ENCODE results near the gene RERE.

The RERE gene

DNA sequence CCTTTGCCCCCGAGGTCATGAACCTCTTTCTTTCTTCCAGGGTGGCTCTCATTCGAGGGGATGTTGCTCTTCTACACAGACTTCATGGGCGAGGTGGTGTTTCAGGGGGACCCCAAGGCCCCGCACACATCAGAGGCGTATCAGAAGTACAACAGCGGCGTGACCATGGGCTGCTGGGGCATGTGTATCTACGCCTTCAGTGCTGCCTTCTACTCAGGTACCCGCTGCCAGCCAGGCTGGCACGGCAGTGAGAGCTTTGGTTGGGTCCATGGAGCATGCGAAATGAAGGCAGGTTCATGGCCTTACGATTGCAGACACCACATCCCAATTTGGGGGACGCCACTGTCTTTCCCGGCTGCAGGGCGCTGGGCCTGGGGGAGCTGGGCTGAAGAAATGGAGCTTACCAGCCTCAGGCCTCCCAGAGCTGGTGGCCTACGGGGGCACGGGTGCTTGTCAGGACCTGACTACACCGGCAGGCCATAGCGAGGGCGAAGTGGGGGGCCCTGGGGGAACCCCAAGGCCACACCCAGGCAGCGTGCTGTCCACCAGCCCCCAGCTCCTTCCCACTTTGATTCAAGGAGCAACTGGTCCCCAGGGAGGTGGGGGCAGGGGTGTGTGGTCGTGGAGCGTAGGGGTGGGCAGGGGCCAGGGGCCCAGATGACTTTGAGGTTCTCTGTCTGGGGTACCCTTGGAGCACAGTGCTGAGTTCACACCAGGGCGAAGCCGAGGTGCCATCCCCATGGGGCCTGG is 479.5 kb downstream of the RERE start:
- no peak for DNase-seq

DNA sequence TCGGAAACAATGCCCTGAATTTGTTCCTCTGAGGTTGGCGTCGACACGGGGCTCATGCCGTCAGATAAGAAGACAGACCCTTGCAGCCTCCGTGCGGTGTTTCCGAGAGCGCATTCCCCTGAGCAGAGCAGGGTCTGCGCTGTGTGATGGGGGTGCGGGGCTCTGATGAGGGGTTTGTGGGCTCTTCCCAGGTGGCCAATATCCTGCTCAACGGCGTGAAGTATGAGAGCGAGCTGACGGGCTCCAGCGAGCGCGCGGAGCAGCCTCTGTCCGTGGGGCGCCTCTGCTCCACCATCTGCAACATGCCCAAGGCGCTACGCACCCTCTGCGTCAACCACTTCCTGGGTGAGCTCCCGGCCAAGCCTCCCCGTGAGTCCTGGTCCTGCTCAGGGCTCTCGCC is 482.2 kb downstream of the RERE start:
- no peak for DNase-seq

DNA sequence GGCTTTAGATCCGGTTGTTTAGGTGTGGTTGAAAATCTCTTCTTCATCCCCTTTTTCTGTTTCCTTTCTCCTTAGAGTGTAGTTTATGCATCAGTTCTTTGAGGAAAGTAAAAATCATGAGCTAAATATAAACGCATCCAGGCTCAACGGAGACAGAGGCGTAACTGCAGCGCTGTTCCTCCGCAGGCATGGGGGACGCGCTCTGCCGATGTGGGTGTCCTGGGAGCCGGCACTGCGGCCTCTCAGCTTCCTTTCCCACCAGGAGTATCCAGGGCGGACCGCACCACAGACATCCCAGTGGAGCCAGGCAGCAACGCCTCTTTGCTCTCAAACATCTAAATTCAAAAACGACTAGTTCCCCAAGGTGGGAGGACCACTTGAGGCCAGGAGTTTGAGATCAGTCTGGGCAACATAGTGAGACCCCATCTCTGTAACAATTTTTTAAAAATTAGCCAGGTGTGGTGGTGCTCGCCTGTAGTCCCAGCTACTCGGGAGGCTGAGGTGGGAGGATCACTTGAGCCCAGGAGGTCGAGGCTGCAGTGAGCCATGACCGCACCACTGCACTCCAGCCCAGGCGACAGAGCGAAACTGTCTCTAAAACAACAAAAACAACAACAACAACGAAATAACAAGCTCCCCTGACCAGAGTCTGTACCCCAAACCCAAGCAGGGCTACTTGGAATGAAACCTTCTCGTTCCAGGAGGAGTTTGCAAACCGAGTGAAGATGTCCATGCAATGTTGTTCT is 483.2 kb downstream of the RERE start:
- no peak for DNase-seq

DNA sequence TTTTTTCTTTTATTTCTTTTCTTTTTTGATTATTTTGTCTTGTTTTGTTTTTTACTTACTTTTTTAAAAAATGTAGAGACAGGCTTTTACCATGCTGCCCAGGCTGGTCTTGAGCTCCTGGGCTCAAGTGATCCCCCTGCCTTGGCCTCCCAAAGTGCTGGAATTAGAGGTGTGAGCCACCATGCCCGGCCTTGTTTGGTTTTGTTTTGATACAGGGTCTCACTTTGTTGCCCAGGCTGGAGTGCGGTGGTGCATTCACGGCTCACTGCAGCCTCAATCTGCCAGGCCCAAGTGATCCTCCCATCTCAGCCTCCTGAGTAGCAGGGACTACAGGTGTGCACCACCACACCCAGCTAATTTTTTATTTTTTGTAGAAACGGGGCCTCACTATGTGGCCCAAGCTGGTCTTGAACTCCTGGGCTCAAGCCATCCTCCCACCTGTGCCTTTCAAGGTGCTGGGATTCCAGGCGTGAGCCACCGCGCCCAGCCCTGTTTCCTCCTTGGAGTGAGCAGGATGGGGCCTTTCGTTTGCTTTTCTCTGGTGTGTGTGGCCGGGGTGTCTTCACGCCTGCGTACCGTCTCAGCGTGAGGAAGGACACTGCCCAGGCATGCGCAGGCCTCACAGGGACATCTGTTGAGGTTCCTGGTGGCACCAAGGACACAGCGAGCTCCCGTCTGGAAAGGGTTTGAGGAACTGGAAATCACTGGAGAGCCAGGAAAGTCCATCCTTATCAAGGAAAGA is 484.0 kb downstream of the RERE start:
- DNase-seq, result no peak

DNA sequence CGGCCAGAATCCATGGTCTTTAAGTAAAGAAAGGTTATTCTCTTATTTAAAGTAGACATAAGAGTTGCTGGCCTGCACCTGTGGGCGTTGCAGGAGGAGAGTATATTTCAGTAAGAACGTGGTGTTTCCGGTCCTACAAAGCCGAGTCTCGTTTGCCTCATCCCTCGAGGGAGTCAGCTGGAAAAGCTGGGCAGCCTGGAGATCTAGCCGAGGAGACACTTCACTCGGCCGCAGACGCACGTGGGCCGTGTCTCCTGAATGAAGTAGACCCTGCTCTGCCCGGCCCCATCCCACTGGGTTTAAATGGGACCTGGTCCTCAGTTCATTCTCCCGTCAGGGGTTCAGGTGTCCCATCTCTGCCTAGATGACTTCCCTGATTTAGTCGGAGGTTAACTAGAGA is 484.6 kb downstream of the RERE start:
- DNase-seq, result no peak

DNA sequence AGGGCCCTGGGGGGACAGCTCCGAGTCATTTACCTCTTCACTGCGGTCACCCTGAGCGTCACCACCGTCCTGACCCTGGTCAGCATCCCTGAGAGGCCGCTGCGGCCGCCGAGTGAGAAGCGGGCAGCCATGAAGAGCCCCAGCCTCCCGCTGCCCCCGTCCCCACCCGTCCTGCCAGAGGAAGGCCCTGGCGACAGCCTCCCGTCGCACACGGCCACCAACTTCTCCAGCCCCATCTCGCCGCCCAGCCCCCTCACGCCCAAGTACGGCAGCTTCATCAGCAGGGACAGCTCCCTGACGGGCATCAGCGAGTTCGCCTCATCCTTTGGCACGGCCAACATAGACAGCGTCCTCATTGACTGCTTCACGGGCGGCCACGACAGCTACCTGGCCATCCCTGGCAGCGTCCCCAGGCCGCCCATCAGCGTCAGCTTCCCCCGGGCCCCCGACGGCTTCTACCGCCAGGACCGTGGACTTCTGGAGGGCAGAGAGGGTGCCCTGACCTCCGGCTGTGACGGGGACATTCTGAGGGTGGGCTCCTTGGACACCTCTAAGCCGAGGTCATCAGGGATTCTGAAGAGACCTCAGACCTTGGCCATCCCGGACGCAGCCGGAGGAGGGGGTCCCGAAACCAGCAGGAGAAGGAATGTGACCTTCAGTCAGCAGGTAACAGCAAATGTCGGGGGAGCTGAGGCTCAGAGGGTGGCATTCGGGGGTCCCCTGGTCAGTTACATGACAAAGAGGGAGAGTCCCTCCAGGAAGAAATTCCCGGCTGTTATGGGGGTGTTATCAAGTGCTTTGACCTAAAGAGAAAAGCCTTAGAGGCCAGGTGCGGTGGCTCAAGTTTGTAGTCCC is 486.9 kb downstream of the RERE start:
- no peak for DNase-seq

DNA sequence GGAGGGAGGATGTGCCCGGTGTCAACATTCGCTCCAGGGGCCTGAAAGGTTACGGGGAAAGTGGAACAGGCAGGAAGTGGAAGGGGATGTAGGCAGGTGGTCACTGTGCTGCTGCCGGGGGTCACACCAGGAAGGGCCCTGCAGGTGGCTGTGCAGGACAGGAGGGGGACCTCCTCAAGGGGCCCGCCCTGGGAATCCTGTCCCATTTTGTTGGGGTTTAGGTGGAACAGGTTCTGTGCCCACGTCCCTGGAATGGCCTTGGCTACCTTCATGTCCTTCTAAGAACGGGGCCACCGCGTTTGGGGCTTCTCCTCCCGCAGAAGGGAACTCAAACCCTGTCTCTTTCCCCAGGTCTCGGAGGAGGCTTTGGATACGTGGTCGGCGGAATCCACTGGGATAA is 487.6 kb downstream of the RERE start:
- no peak for DNase-seq

DNA sequence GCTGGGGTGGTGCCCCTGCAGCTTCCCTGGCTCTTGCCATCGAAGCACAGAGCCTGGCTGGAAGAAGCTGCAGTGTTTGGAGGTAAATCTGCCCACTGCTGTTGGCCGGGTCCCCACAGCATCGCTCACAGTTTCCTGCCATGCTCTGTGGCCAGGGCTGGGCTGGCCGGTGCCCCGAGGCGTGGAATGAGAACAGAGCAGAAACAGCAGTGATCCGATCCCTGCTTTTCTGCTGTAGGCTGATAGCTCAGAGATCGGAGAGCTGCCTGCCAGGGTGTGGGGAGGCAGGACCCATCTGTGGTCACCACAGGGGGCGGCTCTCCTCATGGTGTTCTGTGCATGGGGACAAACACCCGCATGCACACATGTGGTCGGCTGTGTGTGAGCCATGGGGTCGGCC is 488.0 kb downstream of the RERE start:
- no peak for DNase-seq

DNA sequence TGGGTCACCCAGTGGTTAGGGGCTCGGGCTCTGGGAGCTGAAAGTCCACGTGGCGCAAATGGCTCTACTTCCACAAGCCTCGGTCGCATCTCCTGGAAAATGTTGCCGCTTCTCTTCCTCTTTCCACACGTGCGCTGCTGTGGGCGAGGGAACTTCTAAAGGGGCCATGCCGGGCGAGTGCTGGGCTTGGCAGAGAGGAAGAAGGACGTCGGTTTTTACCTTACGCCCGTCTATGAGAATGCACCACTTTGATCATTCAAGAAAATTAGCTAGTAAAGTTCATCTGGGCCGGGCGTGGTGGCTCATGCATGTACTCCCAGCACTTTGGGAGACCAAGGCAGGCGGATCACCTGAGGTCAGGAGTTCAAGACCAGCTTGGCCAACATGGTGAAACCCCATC is 489.2 kb downstream of the RERE start:
- no peak for DNase-seq

DNA sequence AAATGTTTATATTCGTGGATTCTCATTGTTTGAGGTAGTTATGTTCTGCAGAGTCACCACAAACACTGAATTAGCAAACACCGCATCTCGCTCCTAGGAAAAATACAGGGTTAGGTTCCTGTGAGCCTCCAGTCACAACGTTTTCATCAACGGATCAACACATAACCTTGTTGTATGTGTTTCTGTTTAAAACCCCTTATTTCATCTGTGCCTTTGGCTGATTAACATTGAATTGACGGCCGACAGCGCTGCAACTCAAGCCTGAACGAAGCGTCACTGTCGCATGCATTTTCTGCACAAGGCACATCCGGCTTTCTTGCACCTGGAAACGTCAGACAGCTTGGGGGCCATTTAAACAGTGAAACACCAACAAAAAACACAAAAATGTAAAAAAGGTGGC is 491.2 kb downstream of the RERE start:
- DNase-seq, result no peak

DNA sequence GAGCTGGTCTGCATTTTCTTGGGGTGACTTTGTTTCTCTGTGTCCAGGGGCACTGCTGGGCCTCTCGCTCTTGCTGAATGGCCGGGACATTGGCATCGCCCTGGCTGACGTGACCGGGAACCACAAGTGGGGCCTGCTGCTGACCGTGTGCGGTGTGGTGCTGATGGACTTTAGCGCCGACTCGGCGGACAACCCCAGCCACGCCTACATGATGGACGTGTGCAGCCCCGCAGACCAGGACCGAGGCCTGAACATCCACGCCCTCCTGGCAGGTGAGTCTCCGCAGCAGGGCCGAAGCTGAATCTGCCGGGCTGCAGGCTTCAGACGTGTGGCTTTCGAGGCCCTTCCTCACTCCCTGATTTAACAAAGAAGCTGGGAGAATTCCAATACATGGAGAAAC is 491.7 kb downstream of the RERE start:
- DNase-seq, result no peak

DNA sequence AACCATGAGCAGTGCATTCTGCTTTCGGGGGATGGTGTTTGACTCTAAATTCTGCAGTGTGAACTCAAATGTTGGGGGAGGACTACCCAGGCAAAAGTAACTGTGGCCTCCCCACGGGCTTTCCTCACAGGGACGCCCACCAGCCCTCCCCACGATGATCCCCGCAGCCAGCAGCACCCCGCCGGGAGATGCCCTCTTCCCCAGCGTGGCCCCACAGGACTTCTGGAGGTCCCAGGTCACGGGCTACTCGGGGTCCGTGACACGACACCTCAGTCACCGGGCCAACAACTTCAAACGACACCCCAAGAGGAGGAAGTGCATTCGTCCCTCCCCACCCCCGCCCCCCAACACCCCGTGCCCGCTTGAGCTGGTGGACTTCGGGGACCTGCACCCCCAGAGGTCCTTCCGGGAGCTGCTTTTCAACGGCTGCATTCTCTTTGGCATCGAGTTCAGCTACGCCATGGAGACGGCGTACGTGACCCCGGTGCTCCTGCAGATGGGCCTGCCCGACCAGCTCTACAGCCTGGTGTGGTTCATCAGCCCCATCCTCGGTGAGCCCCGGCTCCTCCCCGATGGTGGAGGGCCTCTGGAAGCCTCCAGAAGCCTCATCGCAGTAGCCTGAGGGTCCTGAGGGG is 493.1 kb downstream of the RERE start:
- no peak for DNase-seq

DNA sequence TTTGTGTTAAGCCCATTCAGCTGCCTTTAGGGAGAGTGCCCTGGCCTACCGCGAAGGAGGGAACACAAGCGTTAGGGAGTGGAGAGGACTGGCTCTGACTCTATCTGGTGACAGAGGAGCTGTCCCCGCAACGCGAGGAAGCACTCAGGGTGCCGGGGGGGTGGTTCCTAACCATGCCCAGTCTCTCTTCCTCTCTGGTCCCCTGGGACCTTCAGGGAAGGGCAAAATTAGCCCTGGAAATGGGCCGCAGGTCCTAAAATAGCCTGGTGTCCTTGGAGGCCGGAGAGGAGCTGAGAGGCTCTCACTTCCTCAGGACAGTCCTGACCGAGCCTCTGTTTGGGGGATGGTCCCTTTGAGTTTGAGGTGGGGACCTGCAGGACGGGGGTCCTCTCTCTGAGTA is 493.7 kb downstream of the RERE start:
- DNase-seq, result no peak

DNA sequence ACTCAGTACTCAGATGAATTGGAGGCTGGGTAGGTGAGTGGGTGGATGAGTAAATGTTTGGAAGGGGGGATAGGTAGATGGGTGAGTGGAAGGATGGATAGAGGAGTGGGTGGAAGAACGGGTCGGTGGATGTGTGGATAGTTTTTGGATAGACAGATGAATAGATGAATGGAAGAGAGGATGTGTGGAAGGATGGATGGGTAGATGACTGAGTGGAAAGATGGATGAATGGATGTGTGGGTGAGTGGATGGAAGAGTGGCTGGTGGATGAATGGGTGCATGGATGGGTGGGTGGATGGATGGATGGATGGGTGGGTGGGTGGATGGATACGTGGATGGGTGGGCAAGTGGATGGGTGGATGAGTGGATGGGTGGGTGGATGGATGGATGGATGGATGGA is 495.8 kb downstream of the RERE start:
- DNase-seq, result no peak

DNA sequence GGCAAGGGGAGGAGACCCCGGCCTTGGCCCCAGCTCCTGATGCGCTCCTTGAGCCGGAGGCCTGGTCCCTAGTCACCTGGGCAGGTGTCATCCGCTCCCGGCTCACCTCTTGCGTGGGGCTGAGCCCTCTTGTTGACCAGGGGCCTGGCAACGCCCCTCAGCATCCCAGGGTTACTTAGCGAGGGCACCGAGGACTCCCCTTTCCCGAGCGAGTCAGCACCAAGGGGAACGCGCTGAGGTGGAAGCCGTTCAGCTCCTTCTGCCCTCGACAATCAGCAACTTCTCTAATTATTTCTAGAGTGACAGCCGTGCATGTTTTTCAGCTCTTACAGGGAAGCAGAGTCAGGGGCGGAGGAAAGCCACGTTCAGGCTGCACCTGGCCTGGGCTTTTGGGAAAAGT is 499.0 kb downstream of the RERE start:
- DNase-seq, result no peak

DNA sequence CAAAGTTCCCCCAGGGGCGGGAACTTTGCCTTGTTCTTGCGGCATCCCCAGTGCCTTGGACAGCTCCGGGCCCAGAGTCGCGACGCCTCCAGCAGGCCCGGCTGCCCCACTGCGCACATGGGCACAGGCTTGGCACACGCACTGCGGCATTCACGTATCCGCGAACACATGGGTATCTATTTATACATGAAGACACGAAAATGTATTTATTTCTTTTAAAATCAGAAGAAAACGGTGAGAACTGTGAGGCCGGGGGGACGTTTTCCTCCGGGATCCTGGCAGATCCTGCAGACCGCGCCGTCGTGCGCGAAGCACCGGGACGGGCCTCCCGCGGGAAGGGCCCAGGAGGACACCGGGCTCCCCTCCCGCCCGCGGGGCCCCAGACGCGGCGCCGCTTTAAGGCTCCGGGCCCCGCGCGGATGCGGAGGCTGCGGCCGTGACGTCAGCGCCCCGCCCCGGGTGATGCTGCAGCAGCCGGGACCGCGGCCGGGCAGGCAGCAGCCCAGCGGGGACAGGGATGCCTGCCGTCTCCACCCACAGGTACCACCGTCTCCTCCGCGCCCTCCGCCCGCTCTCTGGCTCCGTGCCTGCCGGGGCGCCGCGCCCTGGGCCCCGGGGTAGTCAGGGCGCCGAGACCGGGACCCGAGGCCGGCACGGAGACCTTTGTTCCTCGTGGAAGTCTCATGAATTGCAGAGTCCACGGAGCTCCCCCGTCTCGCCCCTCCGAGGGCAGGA is 499.6 kb downstream of the RERE start, which contains the start of gene SLC45A1:
Gene SLC45A1, plus strand, starts transcription at position 468 of the 735 bp plus-strand sequence. CDS start 6,216 bp downstream, outside the sequence.
- peak; percentile 78 for DNase-seq

DNA sequence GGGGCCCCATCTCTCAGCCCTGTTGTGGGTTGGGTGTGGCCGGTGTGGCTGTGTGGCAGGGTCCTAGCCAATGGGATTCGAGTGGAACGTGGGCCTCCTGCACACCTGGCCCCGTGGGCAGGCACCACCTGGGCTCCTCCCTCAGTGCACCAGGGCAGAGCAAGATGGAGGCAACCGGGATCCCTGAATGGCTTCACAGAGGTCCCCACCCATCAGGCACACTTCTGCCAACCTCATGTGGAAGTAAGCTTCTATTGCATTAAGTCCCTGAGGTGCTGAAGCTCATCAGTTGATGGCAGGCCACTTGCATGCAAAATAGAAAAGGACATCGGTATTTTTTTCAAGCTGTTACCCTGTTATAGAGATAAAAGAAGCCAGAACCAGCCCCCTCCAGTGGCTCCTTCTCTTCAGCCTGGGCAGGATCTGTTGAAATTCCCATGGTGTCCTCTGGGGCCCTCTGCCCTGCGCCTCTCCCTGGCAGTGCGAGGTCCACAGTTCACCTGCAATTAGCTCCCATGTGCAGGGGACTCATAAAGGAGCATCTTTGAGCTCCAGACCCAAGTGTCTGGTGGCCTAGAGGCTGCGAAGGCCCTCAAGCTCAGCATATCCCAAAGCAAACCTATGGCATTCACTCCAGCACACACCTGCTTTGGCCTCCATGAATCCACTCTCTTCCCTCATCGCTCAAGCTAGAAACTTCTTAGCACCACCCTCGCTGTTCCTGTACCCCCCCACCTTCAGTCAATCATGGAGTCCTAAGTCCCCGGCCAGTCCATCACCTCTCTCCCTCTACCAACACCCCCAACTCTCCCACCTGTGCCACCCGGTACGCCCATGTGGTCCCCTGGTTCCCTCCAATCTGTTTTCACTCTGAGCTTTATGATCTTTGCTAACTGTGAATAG is 501.6 kb downstream of the RERE start:
- no peak for DNase-seq

DNA sequence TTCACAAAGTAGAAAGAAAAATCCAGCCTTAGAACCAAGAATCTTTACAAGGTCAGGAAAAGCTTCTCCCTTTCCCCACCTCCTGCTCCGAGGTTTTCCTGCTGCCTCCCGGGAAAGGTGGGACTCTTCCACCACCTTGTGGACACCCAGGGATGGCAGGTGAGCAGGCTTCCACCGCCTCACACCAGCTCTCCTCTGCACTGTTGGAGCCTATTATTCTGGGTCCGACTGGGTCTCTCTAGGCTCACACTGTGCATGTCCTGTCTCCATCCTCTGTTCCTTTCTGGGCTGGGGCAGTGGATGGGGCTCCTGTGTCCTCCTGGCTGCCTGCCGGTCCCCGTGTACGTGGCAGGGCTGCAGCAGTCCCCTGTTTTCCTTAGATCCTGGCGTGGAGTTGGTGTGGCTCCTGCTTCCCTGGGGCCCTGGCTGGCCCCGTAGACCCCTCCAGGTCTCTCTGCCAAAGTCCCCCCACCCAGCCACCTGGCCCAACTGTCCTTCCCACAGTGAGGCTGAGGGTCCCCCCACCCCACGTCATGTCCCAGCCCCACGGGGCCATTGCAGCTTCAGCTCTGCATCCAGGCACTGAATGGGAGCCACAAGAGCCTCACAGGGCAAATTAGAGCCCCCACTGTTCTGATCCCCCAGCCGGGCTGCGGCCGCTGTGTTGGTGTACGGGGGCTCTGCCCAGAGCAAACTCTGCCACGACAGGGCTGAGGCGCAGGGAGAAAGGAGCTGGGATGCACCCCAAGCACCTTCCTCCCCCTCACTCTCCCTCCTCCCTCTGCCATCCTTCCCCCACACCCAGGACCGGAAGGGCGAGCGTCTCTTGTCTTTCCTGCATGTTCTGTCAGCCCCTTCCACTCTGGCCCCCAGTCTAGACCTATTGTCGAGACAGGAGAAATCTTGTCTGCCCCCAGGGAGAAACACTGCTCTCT is 502.8 kb downstream of the RERE start:
- peak; percentile 27 for DNase-seq

DNA sequence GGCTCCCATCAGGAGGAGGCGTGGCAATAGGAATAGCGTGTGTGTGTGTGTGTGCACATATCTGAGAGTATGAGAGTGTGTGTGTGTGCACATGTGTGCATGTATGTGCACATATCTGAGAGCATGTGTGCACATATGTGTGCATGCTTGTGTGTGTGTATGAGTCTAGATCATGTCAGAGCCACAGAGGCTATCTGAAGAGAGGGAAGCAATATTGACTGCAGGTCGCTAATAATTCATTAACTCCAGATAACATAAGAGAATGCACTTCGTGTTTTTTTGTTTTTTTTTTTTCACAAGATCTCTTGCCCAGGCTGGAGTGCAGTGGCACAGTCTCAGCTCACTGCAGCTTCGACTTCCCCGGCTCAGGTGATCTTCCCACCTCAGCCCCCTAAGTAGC is 504.2 kb downstream of the RERE start:
- DNase-seq, result no peak

Measured in CD4-positive, alpha-beta T cell treated with Interleukin-15 for 1 hour (primary cell).